CD4-positive, alpha-beta T cell treated with Interferon gamma for 1 hour (primary cell): ENCODE measurements around the gene CAMSAP1.
"Not testable (repeated sequence)": the region's sequence is repeated elsewhere in the genome, so short reads cannot be mapped to it uniquely, and the experiment has no call there.

Experiments
- DNase-seq: peaks from one replicate; pipeline ENCODE4 v3.0.0-alpha.2; 2020

Gene CAMSAP1

DNA sequence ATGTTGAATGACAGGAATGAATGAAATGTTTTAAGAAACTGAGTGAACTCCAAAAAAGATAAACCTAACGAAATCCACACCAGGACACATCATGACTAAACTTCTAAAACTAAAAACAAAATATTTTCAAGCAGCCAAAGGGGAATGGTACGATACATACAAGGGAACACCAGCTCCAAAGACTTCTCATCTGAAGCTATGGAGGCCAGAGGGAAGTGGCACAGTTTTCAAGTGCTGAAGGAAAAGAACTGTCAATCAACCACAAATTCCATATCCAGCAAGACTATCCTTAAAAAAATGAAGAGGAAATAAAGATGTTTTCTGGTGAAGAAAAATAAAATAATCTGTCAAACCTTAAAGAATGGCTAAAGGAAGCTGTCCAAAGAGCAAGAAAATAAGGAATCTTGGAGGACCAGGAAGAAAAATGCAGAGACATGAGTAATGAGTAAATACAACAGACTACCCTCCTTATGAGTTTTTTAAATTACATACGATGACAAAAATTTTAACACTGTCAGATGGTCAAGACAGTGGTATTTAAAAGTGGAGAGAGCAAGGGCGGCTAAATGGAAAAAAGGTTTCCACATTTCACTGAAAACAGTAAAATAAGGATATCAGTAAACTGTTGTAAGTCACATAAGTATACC lies 12.0 kb downstream of the CAMSAP1 start:
- DNase-seq = no peak

DNA sequence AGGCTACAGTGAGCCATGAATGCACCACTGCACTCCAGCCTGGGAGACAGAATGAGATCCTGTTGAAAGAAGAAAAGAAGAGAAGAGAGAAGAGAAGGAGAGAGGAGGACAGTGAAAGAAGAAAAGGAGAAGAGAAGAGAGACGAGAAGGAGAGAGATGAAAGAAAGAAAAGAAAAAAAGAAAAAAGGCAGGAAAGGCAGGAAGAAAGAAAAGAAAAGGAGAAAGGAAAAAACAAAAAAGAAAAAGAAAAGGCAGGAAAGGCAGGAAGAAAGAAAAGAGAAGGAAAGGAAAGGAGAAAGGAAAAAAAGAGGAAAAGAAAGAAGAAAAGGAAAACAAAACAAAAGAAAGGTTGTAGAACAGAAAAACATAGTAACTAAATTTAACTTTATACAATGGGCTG lies 14.2 kb downstream of the CAMSAP1 start:
- DNase-seq = no peak

DNA sequence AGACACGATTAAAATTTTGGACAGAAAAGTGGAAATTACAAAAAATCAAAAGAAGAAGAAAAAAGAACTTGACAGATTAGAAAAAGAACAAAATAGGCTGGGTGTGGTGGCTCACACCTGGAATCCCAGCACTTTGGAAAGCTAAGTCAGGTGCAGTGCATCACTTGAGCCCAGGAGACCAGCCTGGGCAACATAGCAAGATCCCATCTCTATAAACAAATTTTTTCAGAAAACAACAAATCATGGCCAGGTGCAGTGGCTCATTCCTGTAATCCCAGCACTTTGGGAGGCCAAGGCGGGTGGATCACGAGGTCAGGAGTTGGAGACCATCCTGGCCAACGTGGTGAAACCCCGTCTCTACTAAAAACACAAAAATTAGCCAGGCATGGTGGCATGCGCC lies 15.0 kb downstream of the CAMSAP1 start:
- DNase-seq = not testable (repeated sequence)

DNA sequence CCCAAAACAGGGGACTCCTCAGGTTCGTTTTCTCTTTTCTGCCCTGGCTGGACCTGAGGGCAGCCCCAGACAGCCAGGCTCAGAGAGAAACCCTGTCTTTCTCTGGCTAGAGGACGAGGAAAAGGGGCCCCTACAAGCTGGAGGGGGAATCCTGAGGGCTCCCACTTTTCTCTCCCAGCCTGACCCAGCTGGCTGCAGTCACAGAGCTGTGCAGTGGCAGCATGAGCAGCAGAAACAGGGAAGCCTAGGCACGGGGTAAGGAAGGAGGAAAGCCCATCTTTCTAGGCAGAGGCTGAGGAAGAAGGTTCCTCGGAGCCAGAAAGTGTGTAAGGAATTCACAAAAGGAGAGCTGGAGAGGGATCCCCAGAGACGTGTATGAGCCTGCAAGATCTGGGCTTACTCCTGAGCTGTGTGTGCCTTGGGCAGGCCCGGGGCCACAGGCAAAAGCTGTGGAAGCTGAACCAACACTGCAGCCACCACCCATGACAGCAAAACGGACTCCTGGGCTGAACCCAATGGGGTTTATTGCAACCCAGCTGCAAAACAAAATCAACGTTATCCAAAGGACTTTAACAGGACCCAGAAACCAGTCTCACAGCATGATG lies 16.2 kb downstream of the CAMSAP1 start:
- DNase-seq = no peak

DNA sequence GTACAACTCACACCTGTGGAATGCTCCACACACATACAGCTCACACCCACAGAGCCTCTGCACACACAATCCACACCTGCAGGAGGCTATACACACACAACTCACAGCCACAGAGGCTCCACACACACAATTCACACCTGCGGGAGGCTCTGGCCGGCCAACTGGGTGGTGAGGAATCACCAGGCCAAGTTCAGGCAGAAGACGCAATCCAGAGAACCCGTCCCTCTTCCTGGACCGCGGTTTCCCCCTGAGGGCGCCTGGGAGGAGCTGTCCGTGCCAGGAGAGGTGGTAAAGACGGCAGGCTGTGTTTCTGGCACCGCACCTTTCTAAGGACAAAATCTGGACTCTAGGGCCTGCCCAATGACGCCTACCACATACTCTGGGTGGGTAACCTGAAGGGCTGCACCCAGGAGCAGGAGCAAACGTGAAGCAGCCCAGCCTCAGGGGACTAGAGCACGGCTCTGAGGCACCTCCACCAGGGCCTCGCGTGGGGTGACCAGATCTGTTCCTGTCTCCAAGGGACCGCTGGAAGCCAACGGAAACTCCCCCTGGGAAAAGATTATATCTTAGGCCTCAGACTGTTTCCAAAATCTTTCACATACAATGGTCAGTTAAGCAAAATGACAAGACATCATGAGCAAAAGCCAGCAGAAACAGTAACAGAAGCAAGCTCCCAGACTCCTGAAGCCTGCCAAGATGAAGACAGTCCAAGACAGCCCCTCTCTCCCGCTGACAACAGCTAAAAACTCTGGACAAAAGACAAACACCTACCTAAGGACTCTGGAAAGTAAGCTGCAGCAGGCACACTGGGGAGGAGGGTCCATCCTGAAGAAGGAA lies 16.9 kb downstream of the CAMSAP1 start:
- no peak for DNase-seq

DNA sequence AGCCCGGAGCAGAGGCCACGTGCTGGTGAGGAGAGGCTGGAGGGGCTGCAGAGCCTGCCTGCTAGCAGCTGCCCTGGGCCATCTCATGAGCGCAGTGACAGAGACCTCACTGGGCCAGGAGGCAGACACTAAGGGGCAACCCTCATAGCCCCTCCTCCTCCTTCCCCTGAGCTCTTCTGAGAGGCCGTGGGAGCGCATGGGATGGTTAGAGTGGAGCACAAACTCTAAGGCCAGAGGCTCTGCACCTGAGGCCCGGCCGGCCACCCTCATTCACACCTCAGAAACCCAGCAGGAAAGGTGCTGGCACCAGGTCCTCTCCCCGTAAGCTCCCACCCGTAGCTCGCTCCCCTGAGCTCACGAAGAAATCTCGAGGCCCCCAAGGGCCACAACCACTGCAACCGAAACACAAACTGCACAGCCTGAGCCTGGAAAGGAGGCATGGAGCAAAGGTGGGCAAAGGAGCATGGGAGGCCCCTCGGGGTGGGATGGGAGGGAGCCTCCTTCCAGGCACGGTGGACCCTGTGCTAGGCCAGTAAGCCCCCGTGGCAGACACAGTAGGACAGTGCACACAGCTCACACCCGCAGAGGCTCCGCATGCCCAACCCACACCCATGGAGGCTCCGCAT lies 17.7 kb downstream of the CAMSAP1 start:
- no peak for DNase-seq

DNA sequence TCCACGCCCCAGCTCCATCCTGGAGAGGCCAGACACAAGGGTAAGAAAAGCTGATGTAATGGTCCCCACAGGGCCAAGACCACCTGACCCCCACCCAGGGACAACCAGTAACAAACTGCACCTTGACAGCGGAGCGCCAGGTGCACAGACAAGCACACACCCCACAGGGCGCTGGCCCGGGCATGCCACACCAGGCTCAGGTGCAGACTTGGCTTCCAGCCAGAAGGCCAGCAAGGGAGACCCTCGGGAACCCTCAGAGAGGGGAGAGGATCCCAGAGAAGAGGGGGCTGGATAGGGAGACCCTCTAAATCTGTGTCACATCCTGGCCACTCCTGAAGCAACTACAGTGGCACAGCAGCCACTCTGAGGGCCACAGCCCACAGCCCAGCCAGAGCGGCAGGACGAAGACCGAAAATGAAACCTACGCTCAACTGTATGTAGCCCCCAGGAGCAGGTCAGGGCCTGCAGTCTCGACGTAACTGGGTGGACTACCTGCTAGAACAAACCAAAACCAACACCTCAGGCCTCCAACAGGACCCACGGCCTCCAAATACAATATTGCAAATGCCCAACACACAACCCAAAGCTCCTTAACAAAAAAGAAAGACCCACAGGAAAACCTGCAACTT lies 18.5 kb downstream of the CAMSAP1 start:
- no peak for DNase-seq

DNA sequence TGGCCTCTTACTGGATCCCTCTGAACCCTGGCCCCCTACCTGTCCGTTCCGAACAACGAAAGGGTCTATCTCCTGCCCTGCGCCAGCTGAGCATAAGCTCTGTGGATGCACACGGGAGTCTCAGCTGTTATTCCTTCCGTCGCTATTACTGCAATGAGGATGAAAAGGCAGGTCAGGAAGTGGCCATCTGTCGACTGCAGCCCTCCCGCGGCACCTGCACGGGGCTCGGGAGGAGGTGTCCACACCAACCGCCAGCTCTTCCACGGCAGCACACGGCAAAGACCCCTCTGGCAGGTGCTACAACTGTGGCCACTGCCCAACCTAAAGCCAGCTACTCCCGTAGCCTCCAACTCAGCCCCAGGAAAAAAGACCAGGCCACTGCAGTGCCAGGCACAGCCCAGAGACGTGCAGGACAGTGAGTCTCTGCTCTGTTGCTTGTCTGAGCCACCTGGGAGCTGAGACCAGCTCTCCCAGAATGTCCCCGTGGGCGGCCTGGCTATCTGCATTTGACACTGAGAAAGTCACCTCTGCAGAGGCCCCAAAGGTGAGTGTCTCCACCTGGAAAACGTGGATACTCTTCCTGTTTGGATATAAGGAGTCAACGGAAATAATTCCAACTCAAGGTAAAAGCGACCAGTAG lies 19.1 kb downstream of the CAMSAP1 start:
- DNase-seq = no peak

DNA sequence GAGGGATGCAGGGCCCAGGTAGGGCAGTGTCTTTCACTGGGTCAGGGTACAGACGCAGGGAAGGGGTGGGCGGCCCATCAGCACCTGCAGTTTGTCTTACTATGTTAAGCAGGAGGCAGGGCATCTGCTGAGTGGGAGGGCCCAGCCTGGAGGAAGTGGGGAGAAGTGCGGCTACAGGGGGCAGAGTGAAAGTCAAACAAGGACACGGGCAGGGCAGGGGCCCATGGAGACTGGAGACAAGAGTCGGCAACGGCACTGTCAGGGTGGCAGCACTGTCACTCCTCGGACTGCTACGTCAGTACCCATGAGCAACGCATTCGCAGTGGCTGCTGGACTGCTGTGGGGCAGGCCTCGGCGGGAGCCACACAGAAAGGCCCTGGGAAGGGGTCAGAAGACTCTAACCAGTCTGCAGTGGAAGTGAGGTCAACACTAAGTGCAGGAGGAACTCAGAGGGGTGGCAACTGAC lies 19.7 kb downstream of the CAMSAP1 start:
- DNase-seq = peak; percentile 57

DNA sequence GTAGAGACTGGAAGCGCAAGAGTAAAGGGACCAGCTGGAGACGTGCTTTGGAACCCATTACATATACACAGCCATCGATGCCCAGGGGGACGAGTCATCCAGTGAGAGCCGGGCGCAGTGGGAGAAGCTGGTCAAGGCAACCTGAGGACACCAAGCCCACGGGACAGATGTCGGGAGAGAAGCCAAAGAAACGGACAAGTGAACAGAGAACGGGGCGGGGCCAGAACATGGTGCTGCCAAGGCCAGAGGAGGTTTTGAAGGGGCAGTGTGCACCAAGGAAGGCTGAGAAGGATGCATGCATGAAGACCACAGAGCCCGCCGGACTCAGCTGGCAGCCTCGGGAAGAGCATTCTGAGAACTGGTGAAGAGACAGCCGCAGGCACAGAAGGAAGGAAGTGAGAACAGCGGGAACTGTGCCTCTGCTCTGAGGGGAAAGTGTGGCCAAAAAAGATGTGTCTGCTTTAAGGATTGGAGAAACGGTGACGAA lies 20.3 kb downstream of the CAMSAP1 start:
- no peak for DNase-seq

DNA sequence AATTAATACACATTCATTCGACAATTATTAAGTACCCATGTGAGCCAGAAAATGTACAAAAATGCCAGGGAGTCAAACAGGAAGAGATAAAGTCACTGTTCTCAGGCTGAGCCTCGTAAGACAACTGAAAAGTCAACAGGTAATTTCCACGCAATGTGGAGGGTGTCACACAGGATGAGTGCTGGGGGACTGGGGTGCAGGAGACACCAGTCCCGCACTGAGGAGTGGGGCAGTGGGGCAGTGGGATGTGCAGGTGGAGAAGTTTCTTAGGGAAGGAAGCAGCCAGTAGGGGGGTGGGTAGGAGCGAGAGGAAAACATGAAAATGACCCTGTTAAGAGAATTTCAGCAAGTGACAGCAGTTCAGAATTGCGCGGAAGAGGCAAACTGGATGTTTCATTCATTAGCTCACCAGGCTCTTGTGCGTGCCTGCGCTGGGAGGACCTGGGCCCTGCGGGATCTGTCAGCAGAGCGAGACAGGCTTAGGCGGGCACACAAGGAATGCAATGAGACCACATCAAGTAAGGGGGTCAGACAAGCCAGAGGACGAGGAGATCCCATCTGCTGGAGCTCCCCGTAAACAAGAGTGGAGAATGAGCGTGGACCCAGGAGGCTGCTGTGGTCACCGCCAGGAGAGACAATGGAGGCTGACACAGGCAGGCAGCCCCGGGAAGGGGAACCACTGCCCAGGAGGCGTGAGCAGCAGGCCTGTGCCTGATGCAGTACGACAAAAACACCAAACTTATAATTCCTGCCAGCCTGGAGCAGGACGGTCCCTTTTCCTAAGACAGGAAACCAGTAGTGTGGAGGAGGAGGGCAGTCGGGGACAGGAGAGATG lies 21.0 kb downstream of the CAMSAP1 start:
- DNase-seq = no peak

DNA sequence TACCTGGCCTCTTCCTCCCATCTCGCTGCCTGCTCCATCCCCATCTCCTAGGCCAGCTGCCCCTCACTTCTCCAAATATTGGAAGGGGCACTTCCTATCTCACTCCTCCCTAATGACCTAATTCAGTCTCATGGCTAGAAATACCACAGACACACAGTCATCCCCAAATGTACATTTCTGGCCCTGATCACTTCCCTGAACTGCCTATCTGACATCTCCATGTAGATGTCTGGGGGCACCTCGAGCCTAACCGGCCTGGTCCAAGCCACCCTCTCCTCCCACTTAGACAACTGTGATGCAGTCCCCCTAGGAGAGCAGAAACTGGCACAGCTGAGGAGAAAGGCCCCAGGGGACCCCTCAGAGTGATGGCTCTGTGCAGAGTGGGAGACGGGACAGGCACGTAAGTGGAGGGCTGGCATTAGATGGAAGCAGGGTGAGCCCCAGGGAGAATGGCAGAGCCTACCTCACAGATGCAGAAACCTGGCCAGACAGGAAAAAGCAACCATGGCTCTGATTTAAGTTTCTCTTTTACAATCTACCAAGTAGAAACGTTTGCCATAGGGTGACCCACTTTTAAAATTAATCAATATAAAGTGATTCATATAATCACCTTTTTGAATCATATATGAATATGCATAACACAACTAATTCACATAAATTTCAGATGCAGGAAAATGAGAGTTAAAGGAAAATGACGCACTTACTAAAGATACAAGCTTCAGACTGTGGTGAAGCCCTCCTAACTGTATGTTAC lies 22.1 kb downstream of the CAMSAP1 start:
- DNase-seq = no peak

DNA sequence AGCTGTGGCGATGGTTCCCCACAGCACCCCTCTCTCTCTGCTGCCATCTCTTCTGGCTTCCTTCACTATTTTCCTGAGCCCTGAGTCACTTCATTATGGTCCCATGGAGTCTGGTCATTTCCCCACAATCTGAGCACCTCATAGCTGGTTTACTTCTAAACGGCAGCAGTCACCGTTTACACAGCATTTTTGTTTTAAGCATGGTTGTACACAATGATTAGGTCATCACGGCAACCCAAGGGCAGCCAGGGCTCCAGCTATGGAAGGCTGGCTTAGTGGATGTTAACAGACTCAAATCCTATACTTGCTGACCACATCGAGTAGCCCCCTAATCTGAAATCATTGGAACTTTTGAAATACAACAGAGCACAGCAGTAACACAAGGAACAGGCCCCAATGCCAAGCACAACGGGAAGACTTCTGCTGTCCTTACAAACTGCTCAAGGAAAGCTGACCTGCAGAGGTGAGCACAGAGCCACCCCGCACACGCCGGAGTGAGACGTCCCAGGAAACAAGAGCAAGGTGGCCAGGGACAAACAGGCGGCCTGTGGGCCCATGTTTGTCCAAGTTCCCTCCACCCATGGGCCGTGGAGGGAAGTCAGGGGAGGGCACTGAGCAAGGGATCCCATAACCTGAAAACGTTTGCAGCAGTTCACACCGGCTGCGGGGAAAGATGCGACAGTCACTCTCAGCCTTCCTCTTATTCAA lies 22.9 kb downstream of the CAMSAP1 start:
- DNase-seq = no peak

DNA sequence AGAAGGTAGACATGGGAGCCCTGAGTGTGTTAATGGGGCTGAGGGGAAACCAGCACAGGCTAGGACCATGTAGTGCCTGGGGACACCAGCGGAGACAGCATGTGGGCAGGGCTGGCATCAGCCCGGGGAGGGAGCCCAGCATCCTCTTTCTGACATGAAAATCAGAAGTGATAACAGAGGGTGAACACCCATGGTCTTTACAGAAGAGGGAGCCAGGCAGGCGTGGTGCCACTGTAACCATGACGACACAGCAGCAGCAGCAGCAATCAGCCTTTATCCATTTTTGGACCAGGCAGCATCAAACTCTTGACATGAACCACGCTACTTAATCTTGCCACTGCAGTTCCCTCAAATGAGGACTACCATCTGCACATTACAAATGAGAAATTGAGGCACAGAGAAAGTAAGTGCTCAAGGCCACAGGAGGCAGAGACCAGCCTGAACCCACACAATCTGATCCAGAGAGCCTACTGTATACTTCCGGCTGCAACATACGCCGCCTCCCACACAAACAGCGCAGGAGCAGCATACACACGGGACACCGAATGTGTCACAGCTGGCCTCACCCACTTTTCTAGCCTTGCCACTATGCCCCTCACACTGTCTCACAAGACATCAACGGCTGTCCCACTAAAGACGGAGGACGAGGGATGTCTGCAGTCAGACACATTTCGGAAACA lies 23.8 kb downstream of the CAMSAP1 start:
- peak; percentile 1 for DNase-seq

DNA sequence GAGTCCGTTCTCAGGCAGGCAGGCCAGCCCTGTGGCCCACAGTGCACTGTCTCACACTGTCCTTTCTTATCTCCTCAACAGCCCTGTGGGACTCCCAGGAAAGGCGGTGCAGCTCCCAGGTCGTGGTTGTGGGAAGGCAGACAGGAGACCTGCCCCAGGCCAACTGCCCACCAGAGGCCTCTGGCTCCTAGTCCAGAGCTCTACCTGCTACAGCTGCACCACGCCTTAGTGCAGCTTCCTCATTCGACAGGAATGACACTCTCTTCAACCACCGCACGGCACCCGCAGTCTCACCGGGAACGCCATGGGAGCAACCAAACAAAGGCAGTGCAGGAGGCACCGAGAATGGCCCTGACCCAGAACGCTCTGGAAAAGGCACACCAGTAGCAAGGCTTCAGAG lies 25.3 kb downstream of the CAMSAP1 start:
- DNase-seq = no peak

DNA sequence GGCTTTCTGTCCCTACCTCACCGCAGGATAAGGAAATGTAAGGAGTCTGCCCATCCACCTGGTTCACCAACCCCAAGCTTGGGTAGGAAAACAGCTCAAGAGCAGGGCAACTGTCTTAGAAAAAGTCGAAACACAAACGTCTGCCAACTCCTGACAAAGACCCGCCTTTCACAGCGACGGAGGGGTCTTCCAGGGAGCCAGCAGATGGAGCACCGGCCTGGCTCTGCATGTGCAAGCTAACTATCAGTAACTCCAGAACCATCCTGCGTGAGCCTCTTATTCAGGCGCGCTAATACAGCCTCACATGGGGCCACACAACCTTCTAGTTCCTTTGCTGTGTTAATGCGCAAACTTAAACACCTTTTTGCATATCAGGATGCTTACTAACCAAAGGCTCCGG lies 26.9 kb downstream of the CAMSAP1 start:
- DNase-seq = no peak

DNA sequence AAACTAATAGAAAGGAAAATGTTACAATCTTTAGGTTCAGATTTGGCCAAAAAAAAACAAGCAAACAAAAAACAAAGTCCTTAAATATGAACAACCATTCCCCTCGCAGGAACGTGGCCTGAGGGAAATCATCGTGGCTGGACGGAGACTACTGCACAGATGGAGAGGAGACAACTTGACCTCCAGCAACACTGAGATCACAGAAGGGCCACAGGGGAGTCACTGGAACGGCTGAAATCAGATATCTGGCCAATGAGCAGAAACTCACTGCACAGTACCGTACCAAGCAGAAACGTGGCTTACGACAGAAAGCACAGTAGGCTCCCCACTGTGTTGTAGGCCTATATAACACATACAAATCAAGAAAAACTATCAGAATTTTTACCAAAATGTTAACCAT lies 27.7 kb downstream of the CAMSAP1 start:
- no peak for DNase-seq

DNA sequence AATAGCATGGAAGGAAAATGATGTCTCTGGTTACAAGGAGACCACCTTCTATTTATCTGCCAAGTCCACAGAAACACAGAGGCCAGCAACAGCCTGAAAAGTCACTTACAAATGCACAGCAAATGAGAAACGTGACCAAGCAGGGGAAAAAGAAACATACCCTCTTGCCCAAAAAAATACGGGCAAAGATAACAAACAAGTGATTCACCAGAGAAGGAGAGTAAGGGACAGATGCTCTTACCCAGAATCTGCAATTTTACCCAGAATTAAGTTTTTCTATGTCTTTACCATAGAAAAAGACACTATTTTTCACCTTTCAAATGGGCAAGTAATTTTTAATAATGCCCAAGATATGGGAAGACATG lies 28.1 kb downstream of the CAMSAP1 start:
- no peak for DNase-seq

DNA sequence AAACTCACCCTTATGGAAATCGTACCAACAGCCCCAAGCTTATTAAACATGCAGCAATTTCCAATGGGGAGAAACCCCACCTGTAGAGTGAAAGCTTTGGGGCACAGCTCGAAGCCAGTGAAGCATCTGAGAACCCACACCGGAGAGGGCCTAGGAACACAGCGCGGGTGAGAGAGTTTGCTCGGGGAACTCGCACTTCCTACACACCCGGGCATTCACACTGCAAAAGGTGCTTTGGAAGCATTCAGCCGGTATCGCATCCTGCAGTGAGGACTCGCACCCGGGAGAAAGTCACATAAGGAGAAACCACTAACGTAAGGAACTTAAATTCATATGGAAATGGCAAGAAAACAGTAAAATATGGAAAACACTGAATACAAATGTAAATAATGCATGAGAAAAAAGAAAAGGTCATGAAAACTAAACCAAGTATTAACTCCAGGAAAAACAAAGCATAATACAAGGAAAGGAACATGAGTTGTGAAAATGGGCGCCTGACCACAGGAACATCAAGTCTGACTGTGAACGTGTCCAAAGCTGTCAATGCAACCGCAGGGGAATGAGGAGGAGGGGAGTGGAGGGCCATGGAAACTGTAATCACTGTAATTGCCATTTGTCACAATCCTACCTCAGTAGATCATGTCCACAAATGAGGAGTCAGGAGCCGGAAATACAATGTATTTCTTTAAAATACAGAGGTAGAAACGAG lies 28.7 kb downstream of the CAMSAP1 start:
- no peak for DNase-seq
